ENCODE results near the gene LNPEP. TPM values are rescaled to one million over a fixed set of nuclear protein-coding genes. Genes with fewer than 3 reads are reported as not detected.
A peak's percentile ranks its signal among the peaks of the same experiment; 100 is the strongest.

LNPEP gene
- total RNA-seq, 1 experiment from 2014 or later: 39.3 TPM

DNA sequence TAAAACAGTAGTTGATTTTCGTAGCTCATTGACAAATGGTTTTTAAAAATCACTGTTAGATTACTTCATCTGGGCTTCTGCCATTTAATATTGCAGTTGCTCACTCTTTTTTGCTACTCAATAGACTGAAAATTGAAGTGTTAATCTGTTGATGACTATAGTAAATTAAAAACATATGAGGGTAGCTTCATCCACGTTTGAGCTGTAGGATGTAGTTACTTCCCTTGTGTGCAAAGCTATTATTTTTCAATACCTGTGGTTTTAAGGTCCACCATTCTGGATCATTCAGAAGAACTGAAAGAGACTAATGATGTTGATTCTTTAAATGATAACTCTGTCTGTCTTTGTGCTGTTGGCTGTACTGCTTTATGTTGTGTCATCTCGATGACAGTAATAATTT, 74.7 kb downstream of the LNPEP start:
- in situ Hi-C loops (cut with HindIII; ENCODE audit: low pct_unique_long_range_greater_than_20kb, low sequenced_read_pairs): no loop called here
- no peak for DNase-seq (ENCODE audit: low read depth, low spot score)

GRCh38 chr5:97011567-97011966, 75.7 kb downstream of the LNPEP start:
- no peak for DNase-seq (ENCODE audit: low read depth, low spot score)
- in situ Hi-C loops (cut with HindIII; ENCODE audit: low pct_unique_long_range_greater_than_20kb, low sequenced_read_pairs): no loop called here

DNA sequence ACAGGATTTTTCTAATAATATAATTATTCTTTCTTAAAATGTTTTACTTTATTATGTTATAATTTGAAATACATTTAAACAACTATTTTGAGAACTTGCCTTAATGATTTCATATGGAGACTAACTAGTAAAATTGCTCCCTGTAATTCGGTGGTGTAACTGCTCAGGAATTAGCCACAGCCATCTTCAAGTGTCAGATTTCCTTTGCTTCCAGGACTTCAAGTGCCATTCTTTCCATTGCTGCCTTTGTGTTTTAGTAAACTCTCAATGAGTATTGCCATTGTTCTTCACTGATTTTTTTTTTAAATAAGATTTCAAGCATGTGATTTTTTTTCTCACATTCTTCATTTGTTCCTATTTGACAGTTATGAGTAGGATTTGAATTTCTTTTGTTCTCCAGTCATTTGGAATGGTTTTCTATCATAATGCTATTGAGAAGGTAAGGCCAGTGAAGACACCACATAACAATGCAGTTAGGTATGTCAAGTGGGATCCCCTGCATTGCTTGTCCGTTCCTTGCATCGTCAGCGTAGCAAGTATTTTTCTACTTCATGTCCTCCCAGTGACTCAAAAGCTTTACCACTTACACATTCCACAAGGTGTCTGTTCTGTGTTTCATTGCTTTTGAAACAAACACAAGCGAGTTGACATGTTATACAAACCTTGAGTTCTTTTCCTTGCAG, 83.7 kb downstream of the LNPEP start:
- in situ Hi-C loops (cut with HindIII; ENCODE audit: low pct_unique_long_range_greater_than_20kb, low sequenced_read_pairs): no loop called here
- DNase-seq (ENCODE audit: low read depth, low spot score): no peak

GRCh38 chr5:97021416-97021815, 85.5 kb downstream of the LNPEP start:
- DNase-seq (ENCODE audit: low read depth, low spot score): no peak

GRCh38 chr5:97022898-97023297, 87.0 kb downstream of the LNPEP start:
- in situ Hi-C loops (cut with HindIII; ENCODE audit: low pct_unique_long_range_greater_than_20kb, low sequenced_read_pairs): no loop called here
- no peak for DNase-seq (ENCODE audit: low read depth, low spot score)

More at GRCh38 chr5:97021416-97021815, 85.5 kb downstream of the LNPEP start:
- in situ Hi-C loops (cut with HindIII; ENCODE audit: low pct_unique_long_range_greater_than_20kb, low sequenced_read_pairs): no loop called here

DNA sequence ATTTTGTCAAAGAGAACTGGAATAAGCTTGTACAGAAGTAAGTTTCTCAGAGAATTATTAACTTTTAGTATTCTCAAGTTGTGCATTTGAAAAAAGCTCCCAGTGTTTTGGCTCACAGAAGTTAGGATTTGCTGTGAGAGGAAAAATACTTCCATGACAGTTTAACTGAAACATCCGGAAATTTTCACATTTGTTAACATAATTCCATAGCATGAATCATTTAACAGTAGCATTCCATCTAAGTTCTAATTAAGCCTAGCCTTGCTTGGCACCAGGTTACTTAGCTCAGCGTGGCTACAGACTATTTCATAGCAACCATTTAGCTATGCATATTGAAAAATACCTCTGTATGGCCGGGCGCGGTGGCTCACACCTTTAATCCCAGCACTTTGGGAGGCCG, 90.8 kb downstream of the LNPEP start:
- DNase-seq (ENCODE audit: low read depth, low spot score): no peak
- in situ Hi-C loops (cut with HindIII; ENCODE audit: low pct_unique_long_range_greater_than_20kb, low sequenced_read_pairs): no loop called here

DNA sequence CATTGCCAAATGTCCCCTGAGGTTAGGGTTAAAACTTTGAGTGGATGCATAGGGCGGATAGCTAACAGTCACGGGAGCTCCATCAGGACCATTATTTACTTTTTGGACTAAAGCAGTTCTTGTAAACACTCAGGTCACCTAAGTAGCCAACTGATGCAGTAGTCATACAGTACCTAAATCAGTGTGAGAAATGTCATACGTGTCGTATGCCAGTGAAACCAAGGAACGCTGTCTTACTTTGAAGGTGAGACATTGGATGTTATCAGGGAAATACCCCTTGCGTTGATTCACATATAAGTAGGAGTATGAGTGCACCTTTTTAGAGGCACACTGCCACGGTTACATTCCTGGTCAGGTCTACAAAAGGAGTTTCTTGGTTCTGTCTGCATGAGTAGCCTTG, 101.9 kb downstream of the LNPEP start:
- in situ Hi-C loops (cut with HindIII; ENCODE audit: low pct_unique_long_range_greater_than_20kb, low sequenced_read_pairs): no loop called here
- DNase-seq (ENCODE audit: low read depth, low spot score): no peak

GRCh38 chr5:97041239-97041638, 105.4 kb downstream of the LNPEP start:
- in situ Hi-C loops (cut with HindIII; ENCODE audit: low pct_unique_long_range_greater_than_20kb, low sequenced_read_pairs): no loop called here
- DNase-seq (ENCODE audit: low read depth, low spot score): no peak

DNA sequence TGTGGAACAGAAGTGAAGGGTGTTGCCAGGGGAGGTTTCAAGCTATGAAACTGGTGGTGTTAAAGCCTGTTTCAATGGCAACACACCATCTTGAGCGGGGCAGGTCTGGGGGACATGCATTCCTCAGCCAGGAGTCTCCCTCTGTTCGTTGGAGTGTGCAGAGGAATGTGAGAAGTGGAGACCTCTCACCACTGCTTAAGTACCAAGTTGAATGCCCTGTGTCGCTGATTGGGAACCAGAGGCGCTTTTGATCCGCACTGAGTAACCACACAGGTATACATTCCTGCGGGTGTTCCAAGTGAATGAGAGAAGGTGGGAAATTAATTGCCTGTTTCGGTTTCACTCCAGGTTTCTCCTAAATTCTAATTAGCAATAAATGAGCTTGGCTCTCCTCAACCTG, 107.1 kb downstream of the LNPEP start:
- no peak for DNase-seq (ENCODE audit: low read depth, low spot score)

DNA sequence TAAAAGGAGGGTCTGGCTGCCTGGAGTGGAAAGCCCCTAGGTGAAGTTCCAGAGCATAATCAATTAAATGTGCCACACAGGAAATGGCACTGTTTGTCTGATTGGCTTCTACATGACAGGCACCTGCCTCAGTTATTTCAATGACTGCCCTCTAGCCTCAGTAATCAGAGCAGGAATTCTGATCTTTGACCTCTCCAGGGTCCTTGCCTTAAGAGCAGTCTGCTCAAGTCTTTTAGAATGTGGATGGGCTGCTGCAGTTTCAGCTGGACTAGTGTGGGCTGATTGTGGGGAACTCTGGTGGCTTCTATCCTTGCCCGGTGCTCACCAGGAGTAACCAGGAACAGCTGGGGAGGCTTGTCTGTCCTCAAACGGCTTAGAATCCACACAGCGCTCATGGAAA, 107.6 kb downstream of the LNPEP start:
- DNase-seq (ENCODE audit: low read depth, low spot score): no peak
- in situ Hi-C loops (cut with HindIII; ENCODE audit: low pct_unique_long_range_greater_than_20kb, low sequenced_read_pairs): no loop called here

More for the DNA sequence above, 107.1 kb downstream of the LNPEP start:
- in situ Hi-C loops (cut with HindIII; ENCODE audit: low pct_unique_long_range_greater_than_20kb, low sequenced_read_pairs): no loop called here

DNA sequence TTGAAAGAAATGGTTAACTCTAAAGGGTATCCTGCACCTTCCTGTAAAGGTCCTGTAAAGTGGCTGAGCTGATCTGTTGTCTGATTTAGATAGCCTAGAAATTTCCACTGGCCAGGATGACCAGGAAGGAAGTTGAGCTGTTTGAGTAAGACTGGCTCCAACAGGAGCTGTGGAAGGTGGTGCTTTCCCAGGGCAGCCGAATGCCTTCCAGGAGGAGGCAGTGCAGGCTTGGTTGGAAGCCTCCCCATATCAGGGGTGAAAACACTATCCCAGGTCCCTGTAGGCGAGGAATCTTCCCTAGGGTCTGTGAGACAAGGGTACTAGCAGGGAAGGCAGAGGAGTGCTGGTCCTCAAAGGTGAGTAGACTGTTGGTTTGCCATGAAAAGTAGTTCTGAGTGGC, 108.2 kb downstream of the LNPEP start:
- in situ Hi-C loops (cut with HindIII; ENCODE audit: low pct_unique_long_range_greater_than_20kb, low sequenced_read_pairs): no loop called here
- DNase-seq (ENCODE audit: low read depth, low spot score): peak; percentile 68

- peak; percentile 76 for DNase-seq (ENCODE audit: low read depth, low spot score)
- in situ Hi-C loops (cut with HindIII; ENCODE audit: low pct_unique_long_range_greater_than_20kb, low sequenced_read_pairs): no loop called here
Observed at GRCh38 chr5:97046270-97046982, 110.5 kb downstream of the LNPEP start.

DNA sequence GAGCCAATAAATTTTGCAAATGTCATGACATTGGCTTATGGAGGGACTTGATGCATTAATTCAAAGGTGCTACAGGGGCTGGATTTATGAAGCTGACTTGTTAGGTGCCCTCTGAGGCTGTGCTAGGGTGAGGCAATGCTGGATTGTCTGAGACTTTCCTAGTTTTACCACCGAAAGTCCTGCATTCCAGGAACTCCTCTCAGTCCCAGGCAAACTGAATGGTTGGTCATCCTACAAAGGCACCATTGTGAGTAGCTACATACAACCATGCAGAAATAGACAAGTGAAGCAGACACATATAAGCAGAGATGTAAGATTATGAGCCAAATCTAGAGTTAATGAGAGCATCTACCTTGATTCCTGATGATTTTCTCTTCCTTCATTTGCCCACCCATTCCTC, 111.2 kb downstream of the LNPEP start:
- in situ Hi-C loops (cut with HindIII; ENCODE audit: low pct_unique_long_range_greater_than_20kb, low sequenced_read_pairs): no loop called here

DNA sequence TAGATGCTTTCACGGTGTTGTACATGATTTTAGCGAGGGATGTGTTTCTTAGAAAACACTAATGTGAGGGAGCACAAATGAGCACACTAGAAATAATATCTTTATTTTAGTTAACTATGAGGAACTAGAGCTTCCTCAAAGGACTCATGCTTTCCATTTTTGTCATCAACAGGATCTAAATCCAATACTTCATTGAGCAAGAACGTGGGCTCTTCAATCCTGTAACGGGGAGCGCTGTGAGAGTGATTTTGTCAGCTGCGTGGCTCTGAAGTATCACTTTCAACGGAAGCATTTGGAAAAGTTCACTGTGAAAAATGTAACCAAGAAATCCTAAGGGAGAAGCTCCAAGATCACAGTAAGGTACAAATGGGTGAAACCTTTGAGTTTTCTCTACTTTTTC, 113.3 kb downstream of the LNPEP start:
- in situ Hi-C loops (cut with HindIII; ENCODE audit: low pct_unique_long_range_greater_than_20kb, low sequenced_read_pairs): no loop called here
- no peak for DNase-seq (ENCODE audit: low read depth, low spot score)

More for the DNA sequence above, 111.2 kb downstream of the LNPEP start:
- peak; percentile 64 for DNase-seq (ENCODE audit: low read depth, low spot score)

GRCh38 chr5:97056263-97056662, 120.4 kb downstream of the LNPEP start:
- in situ Hi-C loops (cut with HindIII; ENCODE audit: low pct_unique_long_range_greater_than_20kb, low sequenced_read_pairs): no loop called here
- no peak for DNase-seq (ENCODE audit: low read depth, low spot score)

DNA sequence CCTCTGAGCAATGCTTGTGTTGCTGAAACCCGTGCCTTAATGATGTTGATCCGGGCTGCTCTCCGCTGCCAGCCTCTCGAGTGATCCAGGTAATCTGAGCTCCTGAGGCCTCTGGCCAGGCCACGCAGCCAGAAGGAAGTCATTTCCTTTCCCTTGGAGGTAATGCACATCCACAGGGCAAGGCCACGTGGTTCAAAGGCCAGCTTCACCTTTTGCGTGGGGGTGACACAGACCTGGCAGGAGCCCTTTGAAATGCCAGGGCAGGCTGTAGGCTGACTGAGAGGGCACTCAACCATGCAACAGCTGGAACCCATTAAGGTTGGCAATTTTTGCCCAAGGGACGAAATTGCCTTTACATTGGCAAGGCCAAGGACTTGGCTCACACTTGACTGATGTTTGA, 126.2 kb downstream of the LNPEP start:
- no peak for DNase-seq (ENCODE audit: low read depth, low spot score)
- in situ Hi-C loops (cut with HindIII; ENCODE audit: low pct_unique_long_range_greater_than_20kb, low sequenced_read_pairs): no loop called here

DNA sequence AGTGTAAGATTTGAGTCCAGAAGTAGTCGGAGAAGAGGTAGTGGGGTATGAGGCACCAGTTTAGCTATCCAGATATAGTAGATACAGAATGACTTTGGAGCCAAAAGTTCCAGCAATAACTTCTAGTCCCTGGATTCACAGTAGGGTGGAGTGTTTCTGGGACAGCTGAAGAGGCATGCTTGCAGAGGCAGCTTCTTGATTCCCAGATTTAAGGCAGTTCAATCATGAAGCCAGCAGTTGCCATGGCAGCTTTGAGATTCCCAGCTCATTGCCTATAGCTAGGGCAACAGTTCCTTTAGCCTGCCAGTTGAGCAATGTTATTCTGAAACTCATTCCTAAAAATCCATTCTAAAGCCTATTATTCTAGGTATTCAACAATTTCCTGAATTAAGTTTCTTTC, 127.4 kb downstream of the LNPEP start:
- no peak for DNase-seq (ENCODE audit: low read depth, low spot score)
- in situ Hi-C loops (cut with HindIII; ENCODE audit: low pct_unique_long_range_greater_than_20kb, low sequenced_read_pairs): no loop called here

- in situ Hi-C loops (cut with HindIII; ENCODE audit: low pct_unique_long_range_greater_than_20kb, low sequenced_read_pairs): no loop called here
- DNase-seq (ENCODE audit: low read depth, low spot score): no peak
Observed at GRCh38 chr5:97065475-97065874, 129.6 kb downstream of the LNPEP start.

- DNase-seq (ENCODE audit: low read depth, low spot score): no peak
- in situ Hi-C loops (cut with HindIII; ENCODE audit: low pct_unique_long_range_greater_than_20kb, low sequenced_read_pairs): no loop called here
Observed at GRCh38 chr5:97067296-97067850, 131.5 kb downstream of the LNPEP start.

Measured in SK-MEL-5 (cell line).